Measurements from ENCODE around the gene LGALS9C.
"Not testable (repeated sequence)": the region's sequence is repeated elsewhere in the genome, so short reads cannot be mapped to it uniquely, and the experiment has no call there.

- TF ChIP-seq CTCF, POLR2A (IDR thresholded peaks at IDR 0.05): not testable (repeated sequence)
These were observed 44.5 kb downstream of the LGALS9C start for GRCh38 chr17:18521100-18521499.

All from body of pancreas (tissue), 4 donors.